Uterus (tissue), 4 donors: ENCODE results near the gene SHROOM2. TPM values are rescaled to one million over a fixed set of nuclear protein-coding genes. Genes with fewer than 3 reads are reported as not detected.

ENCODE experiments used
- DNase-seq, 2 donors: peaks; one replicate each; pipeline ENCODE4 v3.0.0-alpha.2; 2019 to 2020
- H3K27ac ChIP-seq, 2 donors: fragments of 200-600 bp; sonication (generic); 1 replicate in 1 of 2; 2 replicates in 1 of 2; pipeline ENCODE4 v1.5.1; 2016 to 2018
- H3K27me3 ChIP-seq, 2 donors: fragments of 200-600 bp; sonication (generic); one replicate each; pipeline ENCODE4 v1.5.1; 2018 to 2019; ENCODE audit warnings: control low read depth in 1 of 2
- H3K36me3 ChIP-seq, 2 donors: fragments of 200-600 bp; sonication (generic); one replicate each; pipeline ENCODE4 v1.5.1; 2019; ENCODE audit warnings: control low read depth in 1 of 2
- H3K4me1 ChIP-seq, 2 donors: fragments of 200-600 bp; sonication (generic); one replicate each; pipeline ENCODE4 v1.5.1; 2018 to 2019; ENCODE audit warnings: control low read depth in 1 of 2
- H3K4me3 ChIP-seq, 2 donors: fragments of 200-600 bp; sonication (generic); 1 replicate in 1 of 2; 2 replicates in 1 of 2; pipeline ENCODE4 v1.5.1; 2018 to 2019; ENCODE audit warnings: mild to moderate bottlenecking in 1 of 2
- H3K9me3 ChIP-seq, 2 donors: fragments of 200-600 bp; sonication (generic); one replicate each; pipeline ENCODE4 v1.5.1; 2019; ENCODE audit warnings: control low read depth in 1 of 2
- CTCF ChIP-seq, 4 experiments: fragments of 200-600 bp in 2 of 4; fragments of 450-650 bp in 2 of 4; sonication (generic) in 2 of 4; IDR thresholded peaks; one replicate each; pipeline ENCODE4 v1.5.1; 2016 to 2019; ENCODE audit warnings: antibody characterized with exemption in 4 of 4, mild to moderate bottlenecking in 2 of 4, moderate library complexity in 1 of 4
- POLR2A ChIP-seq, 2 donors: fragments of 450-650 bp; IDR thresholded peaks; one replicate each; pipeline ENCODE4 v1.6.1; 2016; ENCODE audit warnings: antibody characterized with exemption in 2 of 2, mild to moderate bottlenecking in 1 of 2, moderate library complexity in 1 of 2
- intact Hi-C: fragments of 100-400 bp; cut with DNase I; formaldehyde crosslinking; loops from one replicate; pipeline ENCODE4 v1.15.1; 2023; ENCODE audit warnings: low total_unique reads
- total RNA-seq, 4 donors: library from RNA; depleted of rRNA in 3 of 4; stranded (reverse); fragments of >200 nt in 3 of 4; gene quantifications; one replicate each; pipeline versions ENCODE4 v1.1.0 to v1.2.4, GENCODE V29; 2014 to 2023
- donor health status: DM: yes; HTN: yes; CAD: no.

Gene SHROOM2
- total RNA-seq, 4 donors from 2014 or later: 3.5 to 8.7 (median 4.8) TPM

- Histone ChIP-seq H3K36me3 (no peaks in the 10 kb centered on the region), H3K4me3 (no peak overlapping the region), H3K27ac (no peak overlapping the region), H3K27me3 (no peaks in the 10 kb centered on the region), H3K9me3 (no peaks in the 10 kb centered on the region), H3K4me1 (no peaks in the 10 kb centered on the region)
- intact Hi-C loops: no loop called here
- DNase-seq: no peak
- TF ChIP-seq CTCF (IDR thresholded peaks at IDR 0.05): no peak
- no peak for TF ChIP-seq POLR2A (IDR thresholded peaks at IDR 0.05)
These were observed 92.1 kb downstream of the SHROOM2 start for GRCh38 chrX:9878146-9878820.

- no peaks in the 10 kb centered on the region for H3K36me3 ChIP-seq
- DNase-seq: no peak
- no peaks in the 10 kb centered on the region for H3K9me3 ChIP-seq
- H3K27me3 ChIP-seq: no peaks in the 10 kb centered on the region
- no peak overlapping the region for H3K4me3 ChIP-seq
- no peaks in the 10 kb centered on the region for H3K4me1 ChIP-seq
- H3K27ac ChIP-seq: no peak overlapping the region
- intact Hi-C loops: no loop called here
- no peak for TF ChIP-seq CTCF (IDR thresholded peaks at IDR 0.05)
- no peak for TF ChIP-seq POLR2A (IDR thresholded peaks at IDR 0.05)
These were observed 94.0 kb downstream of the SHROOM2 start for GRCh38 chrX:9880237-9880636.

DNA sequence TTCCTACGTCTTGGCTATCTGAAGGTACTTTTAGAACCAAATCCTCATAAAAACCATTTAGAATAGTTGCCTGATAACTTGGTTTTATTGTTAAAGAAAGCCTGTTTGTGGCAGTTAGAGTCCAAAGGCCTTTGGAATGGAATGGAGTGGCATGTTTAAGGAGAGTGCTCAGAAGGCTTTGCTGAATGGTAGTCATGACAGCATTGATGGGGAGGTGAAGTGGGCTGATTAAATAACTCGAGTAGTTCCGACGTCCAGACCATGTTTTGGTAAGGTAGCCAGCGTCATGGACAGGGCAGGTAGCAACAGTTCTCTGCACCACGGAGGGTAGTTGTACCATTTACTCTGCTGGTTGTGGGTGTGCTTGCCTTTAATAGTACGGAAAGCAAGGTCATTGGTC lies 94.6 kb downstream of the SHROOM2 start:
- Histone ChIP-seq H3K27ac (no peak overlapping the region), H3K4me3 (no peak overlapping the region), H3K4me1 (no peaks in the 10 kb centered on the region), H3K36me3 (no peaks in the 10 kb centered on the region), H3K9me3 (no peaks in the 10 kb centered on the region), H3K27me3 (no peaks in the 10 kb centered on the region)
- TF ChIP-seq CTCF (IDR thresholded peaks at IDR 0.05) (no peak), POLR2A (IDR thresholded peaks at IDR 0.05) (no peak)
- intact Hi-C loops: no loop called here
- no peak for DNase-seq

- no peak for DNase-seq
- TF ChIP-seq POLR2A (IDR thresholded peaks at IDR 0.05) (no peak), CTCF (IDR thresholded peaks at IDR 0.05) (no peak)
- H3K9me3 ChIP-seq: no peaks in the 10 kb centered on the region
- H3K27me3 ChIP-seq: no peaks in the 10 kb centered on the region
- H3K4me3 ChIP-seq: no peak overlapping the region
- H3K4me1 ChIP-seq: no peaks in the 10 kb centered on the region
- intact Hi-C loops: no loop called here
- no peaks in the 10 kb centered on the region for H3K36me3 ChIP-seq
- no peak overlapping the region for H3K27ac ChIP-seq
These were observed 96.6 kb downstream of the SHROOM2 start for GRCh38 chrX:9882669-9883446.

GRCh38 chrX:9884031-9884779 lies 98.0 kb downstream of the SHROOM2 start:
- no peak for TF ChIP-seq CTCF (IDR thresholded peaks at IDR 0.05)
- no peak for TF ChIP-seq POLR2A (IDR thresholded peaks at IDR 0.05)
- Histone ChIP-seq H3K27ac (no peak overlapping the region), H3K9me3 (no peaks in the 10 kb centered on the region), H3K36me3 (no peaks in the 10 kb centered on the region), H3K27me3 (no peaks in the 10 kb centered on the region), H3K4me3 (no peak overlapping the region), H3K4me1 (no peaks in the 10 kb centered on the region)
- intact Hi-C loops: no loop called here
- no peak for DNase-seq
